AG09309 (cell line): ENCODE measurements around the gene SLC44A5.

Source experiments
- DNase-seq: peaks from one replicate; pipeline ENCODE4 v3.0.0-alpha.2; 2010; ENCODE audit warnings: low read depth
- H3K4me3 ChIP-seq: 2 replicates; pipeline ENCODE4 v1.5.1; 2011; ENCODE audit warnings: mild to moderate bottlenecking, low read depth, low read length, moderate library complexity; ENCODE audit not compliant: control insufficient read depth
- CTCF ChIP-seq: IDR thresholded peaks from 2 replicates; pipeline ENCODE4 v1.5.1; 2011; ENCODE audit warnings: mild to moderate bottlenecking, low read depth, low read length, inconsistent platforms; ENCODE audit not compliant: insufficient read depth, control insufficient read depth; ENCODE audit errors: missing control alignments

The SLC44A5 gene

GRCh38 chr1:75548721-75549480 is 62.0 kb downstream of the SLC44A5 start:
- TF ChIP-seq CTCF, result no peak
- H3K4me3 ChIP-seq, result no peak overlapping the region
- no peak for DNase-seq

- no peak for DNase-seq
- H3K4me3 ChIP-seq, result no peak overlapping the region
- TF ChIP-seq CTCF, result no peak
Measured at GRCh38 chr1:75543705-75544104, 67.2 kb downstream of the SLC44A5 start.

- no peak for DNase-seq
- no peak overlapping the region for H3K4me3 ChIP-seq
- TF ChIP-seq CTCF, result no peak
Measured at GRCh38 chr1:75542818-75543570, 67.9 kb downstream of the SLC44A5 start.

GRCh38 chr1:75539230-75540116 is 71.4 kb downstream of the SLC44A5 start:
- no peak for TF ChIP-seq CTCF
- DNase-seq, result no peak
- H3K4me3 ChIP-seq, result no peak overlapping the region

- TF ChIP-seq CTCF, result no peak
- no peak overlapping the region for H3K4me3 ChIP-seq
- DNase-seq, result no peak
Measured at GRCh38 chr1:75533085-75533484, 77.8 kb downstream of the SLC44A5 start.

- H3K4me3 ChIP-seq, result no peak overlapping the region
- no peak for DNase-seq
- TF ChIP-seq CTCF, result no peak
Measured at GRCh38 chr1:75531570-75531969, 79.3 kb downstream of the SLC44A5 start.
